Smooth muscle cell (in vitro differentiated cells): ENCODE results near the gene DDIT4. TPM values are rescaled to one million over a fixed set of nuclear protein-coding genes. Genes with fewer than 3 reads are reported as not detected.

Experiments used
- DNase-seq: peaks from one replicate; lab custom pipeline; 2025; ENCODE audit not compliant: unreplicated experiment; lab: John Stamatoyannopoulos, UW
- H2AFZ ChIP-seq: fragments of 200-600 bp; sonication (generic); 2 replicates; pipeline ENCODE4 v1.6.0; 2016; ENCODE audit warnings: antibody characterized with exemption, low read depth, mild to moderate bottlenecking
- H3F3A ChIP-seq: fragments of 200-600 bp; sonication (generic); 2 replicates; pipeline ENCODE4 v1.6.0; 2017; ENCODE audit warnings: antibody characterized with exemption, low read depth
- H3K27ac ChIP-seq: fragments of 200-600 bp; sonication (generic); 2 replicates; pipeline ENCODE4 v1.5.1; 2016; ENCODE audit warnings: low read depth, mild to moderate bottlenecking
- H3K27me3 ChIP-seq: fragments of 200-600 bp; sonication (generic); 2 replicates; pipeline ENCODE4 v1.6.1; 2016; ENCODE audit warnings: low read depth, mild to moderate bottlenecking
- H3K36me3 ChIP-seq: fragments of 200-600 bp; sonication (generic); 2 replicates; pipeline ENCODE4 v1.5.1; 2016; ENCODE audit warnings: low read depth
- H3K4me1 ChIP-seq: fragments of 200-600 bp; sonication (generic); 2 replicates; pipeline ENCODE4 v1.5.1; 2016; ENCODE audit warnings: low read depth
- H3K4me2 ChIP-seq: fragments of 200-600 bp; sonication (generic); 2 replicates; pipeline ENCODE4 v1.6.0; 2016; ENCODE audit warnings: mild to moderate bottlenecking
- H3K4me3 ChIP-seq: fragments of 200-600 bp; sonication (generic); 2 replicates; pipeline ENCODE4 v1.5.1; 2016; ENCODE audit warnings: mild to moderate bottlenecking
- H3K79me2 ChIP-seq: fragments of 200-600 bp; sonication (generic); 2 replicates; pipeline ENCODE4 v1.6.0; 2016; ENCODE audit warnings: low read depth, mild to moderate bottlenecking
- H3K9ac ChIP-seq: fragments of 200-600 bp; sonication (generic); 2 replicates; pipeline ENCODE4 v1.6.0; 2016; ENCODE audit warnings: low read depth
- H3K9me3 ChIP-seq: fragments of 200-600 bp; sonication (generic); replicated peaks from 2 replicates; pipeline ENCODE4 v1.5.1; 2016; ENCODE audit warnings: low read depth
- H4K20me1 ChIP-seq: fragments of 200-600 bp; sonication (generic); 2 replicates; pipeline ENCODE4 v1.6.0; 2016; ENCODE audit warnings: low read depth
- CTCF ChIP-seq: fragments of 200-600 bp; sonication (generic); IDR thresholded peaks from 2 replicates; pipeline ENCODE4 v1.5.1; 2017; ENCODE audit warnings: borderline replicate concordance, mild to moderate bottlenecking, antibody characterized with exemption; ENCODE audit not compliant: insufficient read depth, poor library complexity, severe bottlenecking
- WGBS: methylation state at CpG from one replicate; pipeline ENCODE4 v1.1.7; 2016; ENCODE audit warnings: low lambda C conversion rate; 5-methylcytosine and 5-hydroxymethylcytosine counted together
- polyA plus RNA-seq: library from polyadenylated mRNA; unstranded; fragments of >200 nt; fragmentation: Nextera tagmentation; extraction: Ambion mirVana; gene quantifications from 2 replicates; pipeline ENCODE4 v1.2.1, GENCODE V29; 2016
- total RNA-seq: library from RNA; depleted of rRNA; stranded (reverse); fragments of >200 nt; gene quantifications from 2 replicates; pipeline ENCODE4 v1.2.3, GENCODE V29; 2014

DDIT4 gene
- total and polyA plus RNA-seq, 2 experiments from 2014 or later = 198 to 248 TPM

GRCh38 chr10:72323108-72323749 is 49.5 kb downstream of the DDIT4 start:
- Histone ChIP-seq H3K27ac (peak overlapping the region; percentile 96), H3K4me1 (peaks cover 26% of the 10 kb centered on the region), H3K27me3 (no peaks in the 10 kb centered on the region), H3K36me3 (no peaks in the 10 kb centered on the region), H3K79me2 (no peaks in the 10 kb centered on the region), H3F3A (peaks cover 19% of the 10 kb centered on the region), H3K4me2 (no peak overlapping the region), H4K20me1 (no peaks in the 10 kb centered on the region), H2AFZ (no peak overlapping the region), H3K4me3 (no peak overlapping the region), H3K9me3 (no peaks in the 10 kb centered on the region), H3K9ac (peak overlapping the region; percentile 78)
- 96% methylated on average over 9 of the region's 10 CpGs for WGBS
- no peak for TF ChIP-seq CTCF
- DNase-seq = no peak

- H3K79me2 ChIP-seq = no peaks in the 10 kb centered on the region
- no peak overlapping the region for H3K4me2 ChIP-seq
- H3K36me3 ChIP-seq = no peaks in the 10 kb centered on the region
- H3K9ac ChIP-seq = no peak overlapping the region
- H3K4me3 ChIP-seq = no peak overlapping the region
- peak overlapping the region; percentile 46 for H3K27ac ChIP-seq
- no peaks in the 10 kb centered on the region for H4K20me1 ChIP-seq
- DNase-seq = no peak
- no peaks in the 10 kb centered on the region for H3K9me3 ChIP-seq
- peaks cover 29% of the 10 kb centered on the region for H3K4me1 ChIP-seq
- 94% methylated on average over 12 of the region's 12 CpGs for WGBS
- TF ChIP-seq CTCF = no peak
- no peak overlapping the region for H2AFZ ChIP-seq
- H3K27me3 ChIP-seq = no peaks in the 10 kb centered on the region
- peaks cover 19% of the 10 kb centered on the region for H3F3A ChIP-seq
Observed at GRCh38 chr10:72323771-72324191, 50.1 kb downstream of the DDIT4 start.

Other genes with a start within 250 kb of the DDIT4 start
- gene SPOCK2, start 185.4 kb upstream of the DDIT4 start, total RNA-seq = 0.09 and 1.1 TPM in 2 replicates
- 0.47 TPM in 1 of 2 replicates, not detected in the other for gene SPOCK2, start 185.4 kb upstream of the DDIT4 start, polyA plus RNA-seq
- 50.8 and 81.8 TPM in 2 replicates for gene ANAPC16, start 57.9 kb upstream of the DDIT4 start, total RNA-seq
- gene ANAPC16, start 57.9 kb upstream of the DDIT4 start, polyA plus RNA-seq = 76.4 and 80.8 TPM in 2 replicates
- gene ASCC1, start 57.6 kb upstream of the DDIT4 start, total RNA-seq = 28.1 and 37.0 TPM in 2 replicates
- gene ASCC1, start 57.6 kb upstream of the DDIT4 start, polyA plus RNA-seq = 24.0 and 24.7 TPM in 2 replicates
- 12.5 and 14.3 TPM in 2 replicates for gene DNAJB12, start 81.0 kb downstream of the DDIT4 start, total RNA-seq
- gene DNAJB12, start 81.0 kb downstream of the DDIT4 start, polyA plus RNA-seq = 24.5 and 26.7 TPM in 2 replicates